PFSK-1 (cell line): ENCODE results near the gene DACT2.

Source experiments
- FOXP2 ChIP-seq: optimal IDR thresholded peaks from 2 replicates; pipeline ENCODE3; 2011; ENCODE audit warnings: borderline replicate concordance, control low read depth, inconsistent platforms; ENCODE audit not compliant: insufficient read depth; ENCODE audit errors: extremely low read length, extremely low read depth
- POLR2AphosphoS5 ChIP-seq: IDR thresholded peaks from 2 replicates; pipeline ENCODE4 v1.6.1; 2012; ENCODE audit warnings: low read depth, mild to moderate bottlenecking, control low read depth, low read length, moderate library complexity
- SIN3A ChIP-seq: IDR thresholded peaks from 2 replicates; pipeline ENCODE4 v1.6.1; 2012; ENCODE audit warnings: mild to moderate bottlenecking, low read length, moderate library complexity, borderline replicate concordance; ENCODE audit not compliant: insufficient read depth
- TAF1 ChIP-seq: IDR thresholded peaks from 2 replicates; pipeline ENCODE4 v1.6.1; 2012; ENCODE audit warnings: low read length, control low read depth, borderline replicate concordance; ENCODE audit not compliant: insufficient read depth
- TF ChIP-seq, protein P1 (sequence below), 2 experiments: IDR thresholded peaks; 2 replicates each; pipeline versions ENCODE4 v1.6.1 to v1.8.0; 2011 to 2012; ENCODE audit warnings: low read depth in 2 of 2, low read length in 2 of 2, control low read depth in 1 of 2, inconsistent platforms in 1 of 2, mild to moderate bottlenecking in 1 of 2, moderate library complexity in 1 of 2; ENCODE audit not compliant: insufficient read depth in 1 of 2

The DACT2 gene

DNA sequence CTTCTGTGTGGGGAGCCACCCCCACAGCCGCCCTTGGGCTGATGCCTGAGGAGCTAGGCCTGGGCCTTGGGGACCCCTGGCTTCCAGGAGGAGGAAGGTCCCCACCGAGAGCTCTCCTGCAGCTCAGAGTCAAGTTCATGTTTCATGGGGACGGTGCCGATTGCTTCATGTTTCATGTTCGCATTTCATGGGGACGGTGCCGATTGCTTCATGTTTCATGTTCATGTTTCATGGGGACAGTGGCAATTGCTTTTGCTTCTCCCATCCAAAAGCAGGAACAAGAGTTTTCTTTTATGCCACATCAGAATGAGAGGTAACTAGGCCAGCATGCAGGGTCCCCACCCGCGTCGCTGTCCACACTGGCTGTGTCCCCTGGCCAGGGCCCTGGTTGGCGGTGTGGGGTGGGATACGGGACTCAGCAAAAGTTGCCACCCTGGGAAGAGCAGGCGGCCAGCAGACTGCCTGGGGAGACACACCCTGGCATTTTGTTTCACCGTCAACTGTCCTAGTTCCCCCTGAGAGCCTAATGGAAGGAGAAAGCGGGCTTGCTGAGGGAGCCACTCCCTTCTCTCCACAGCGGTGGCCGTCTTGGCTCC lies 46.0 kb downstream of the DACT2 start:
- TF ChIP-seq TAF1 (no peak), FOXP2 (no peak), POLR2AphosphoS5 (no peak), SIN3A (no peak)

DNA sequence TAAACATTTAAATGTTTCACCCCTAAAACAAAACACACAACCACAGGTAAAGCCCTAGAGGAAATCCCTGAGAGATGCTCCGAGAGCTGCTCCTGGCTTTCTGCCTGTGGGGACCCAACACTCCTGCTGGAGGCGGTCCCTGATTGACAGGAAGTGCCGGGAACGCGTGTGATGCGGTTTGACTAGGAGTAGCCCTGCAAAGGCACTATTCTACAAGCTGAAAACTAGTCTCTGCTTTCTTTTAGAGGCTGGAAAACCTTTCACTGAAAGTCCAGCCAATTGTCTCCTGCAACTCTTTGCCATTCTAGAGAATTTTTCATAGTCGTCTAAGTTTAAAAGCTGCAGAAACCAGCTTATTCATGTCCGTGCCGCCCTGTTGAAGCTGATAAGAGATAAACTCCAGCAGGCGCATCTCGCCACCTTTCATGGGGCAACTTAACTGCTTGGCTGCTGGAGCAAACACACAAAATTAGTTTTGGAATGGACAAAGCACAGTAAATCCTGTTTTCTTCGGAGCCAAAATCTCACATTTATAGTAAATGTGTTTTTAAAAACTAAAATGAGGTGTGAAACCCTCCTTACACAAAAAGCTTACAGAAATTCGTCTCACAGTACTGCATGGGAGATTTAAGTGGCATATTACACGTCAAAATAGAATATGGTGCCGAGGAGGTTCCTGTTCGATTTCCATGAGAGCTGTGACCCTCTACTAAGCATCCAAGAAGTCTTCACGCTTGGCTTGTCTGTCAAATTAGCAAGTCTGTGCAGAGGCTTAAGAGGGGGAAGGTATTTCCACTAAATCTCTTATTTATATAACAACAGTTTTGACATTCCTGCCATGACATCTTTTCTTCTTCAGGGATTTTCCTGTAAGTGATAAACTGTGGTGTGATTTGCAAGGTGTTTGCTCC lies 46.9 kb downstream of the DACT2 start:
- TF ChIP-seq, protein P1, sequence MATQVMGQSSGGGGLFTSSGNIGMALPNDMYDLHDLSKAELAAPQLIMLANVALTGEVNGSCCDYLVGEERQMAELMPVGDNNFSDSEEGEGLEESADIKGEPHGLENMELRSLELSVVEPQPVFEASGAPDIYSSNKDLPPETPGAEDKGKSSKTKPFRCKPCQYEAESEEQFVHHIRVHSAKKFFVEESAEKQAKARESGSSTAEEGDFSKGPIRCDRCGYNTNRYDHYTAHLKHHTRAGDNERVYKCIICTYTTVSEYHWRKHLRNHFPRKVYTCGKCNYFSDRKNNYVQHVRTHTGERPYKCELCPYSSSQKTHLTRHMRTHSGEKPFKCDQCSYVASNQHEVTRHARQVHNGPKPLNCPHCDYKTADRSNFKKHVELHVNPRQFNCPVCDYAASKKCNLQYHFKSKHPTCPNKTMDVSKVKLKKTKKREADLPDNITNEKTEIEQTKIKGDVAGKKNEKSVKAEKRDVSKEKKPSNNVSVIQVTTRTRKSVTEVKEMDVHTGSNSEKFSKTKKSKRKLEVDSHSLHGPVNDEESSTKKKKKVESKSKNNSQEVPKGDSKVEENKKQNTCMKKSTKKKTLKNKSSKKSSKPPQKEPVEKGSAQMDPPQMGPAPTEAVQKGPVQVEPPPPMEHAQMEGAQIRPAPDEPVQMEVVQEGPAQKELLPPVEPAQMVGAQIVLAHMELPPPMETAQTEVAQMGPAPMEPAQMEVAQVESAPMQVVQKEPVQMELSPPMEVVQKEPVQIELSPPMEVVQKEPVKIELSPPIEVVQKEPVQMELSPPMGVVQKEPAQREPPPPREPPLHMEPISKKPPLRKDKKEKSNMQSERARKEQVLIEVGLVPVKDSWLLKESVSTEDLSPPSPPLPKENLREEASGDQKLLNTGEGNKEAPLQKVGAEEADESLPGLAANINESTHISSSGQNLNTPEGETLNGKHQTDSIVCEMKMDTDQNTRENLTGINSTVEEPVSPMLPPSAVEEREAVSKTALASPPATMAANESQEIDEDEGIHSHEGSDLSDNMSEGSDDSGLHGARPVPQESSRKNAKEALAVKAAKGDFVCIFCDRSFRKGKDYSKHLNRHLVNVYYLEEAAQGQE (IDR thresholded peaks at IDR 0.05; ENCODE audit: insufficient read depth in 1 of 2, low read depth in 2 of 2, low read length in 2 of 2): no peak
- no peak for TF ChIP-seq TAF1
- TF ChIP-seq SIN3A: no peak
- TF ChIP-seq FOXP2: no peak
- no peak for TF ChIP-seq POLR2AphosphoS5

DNA sequence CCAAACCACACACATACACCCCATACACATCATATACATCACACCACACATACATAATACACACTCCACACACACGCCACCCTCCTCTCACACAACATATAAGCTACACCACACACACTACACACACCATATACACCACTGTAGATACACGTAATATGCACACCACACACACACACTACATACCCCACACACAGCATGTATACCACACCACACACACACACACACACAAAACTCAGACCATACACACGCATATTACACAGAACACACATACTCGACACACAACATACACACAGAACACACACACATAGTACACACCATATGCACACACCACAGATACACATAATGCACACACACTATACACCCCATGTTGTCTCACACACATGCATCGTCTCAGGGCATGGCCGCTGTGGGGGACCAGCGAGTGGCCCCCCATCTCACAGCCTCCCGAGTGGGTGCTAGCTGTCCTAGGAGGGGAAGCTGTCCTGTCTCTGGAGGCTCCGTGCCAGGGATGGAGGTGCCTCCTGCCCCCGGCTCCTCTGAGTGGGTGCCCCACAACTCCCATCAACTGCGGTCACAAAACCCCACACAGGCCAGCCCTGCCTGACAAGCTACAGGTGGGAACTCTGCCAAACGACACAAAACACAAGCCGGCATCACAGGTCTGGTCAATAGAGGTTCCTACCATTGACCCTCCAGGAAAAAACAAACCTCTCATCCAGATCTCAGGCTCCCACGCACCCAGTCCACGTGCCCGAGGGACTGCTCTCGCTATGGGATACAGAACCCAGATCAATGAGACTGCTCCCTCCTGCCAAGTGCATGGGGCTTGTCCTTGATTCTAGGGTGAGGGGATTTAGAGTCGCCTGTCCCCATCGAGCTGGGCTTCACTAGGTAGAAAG lies 49.1 kb downstream of the DACT2 start:
- TF ChIP-seq FOXP2 (no peak), POLR2AphosphoS5 (no peak), TAF1 (no peak)

DNA sequence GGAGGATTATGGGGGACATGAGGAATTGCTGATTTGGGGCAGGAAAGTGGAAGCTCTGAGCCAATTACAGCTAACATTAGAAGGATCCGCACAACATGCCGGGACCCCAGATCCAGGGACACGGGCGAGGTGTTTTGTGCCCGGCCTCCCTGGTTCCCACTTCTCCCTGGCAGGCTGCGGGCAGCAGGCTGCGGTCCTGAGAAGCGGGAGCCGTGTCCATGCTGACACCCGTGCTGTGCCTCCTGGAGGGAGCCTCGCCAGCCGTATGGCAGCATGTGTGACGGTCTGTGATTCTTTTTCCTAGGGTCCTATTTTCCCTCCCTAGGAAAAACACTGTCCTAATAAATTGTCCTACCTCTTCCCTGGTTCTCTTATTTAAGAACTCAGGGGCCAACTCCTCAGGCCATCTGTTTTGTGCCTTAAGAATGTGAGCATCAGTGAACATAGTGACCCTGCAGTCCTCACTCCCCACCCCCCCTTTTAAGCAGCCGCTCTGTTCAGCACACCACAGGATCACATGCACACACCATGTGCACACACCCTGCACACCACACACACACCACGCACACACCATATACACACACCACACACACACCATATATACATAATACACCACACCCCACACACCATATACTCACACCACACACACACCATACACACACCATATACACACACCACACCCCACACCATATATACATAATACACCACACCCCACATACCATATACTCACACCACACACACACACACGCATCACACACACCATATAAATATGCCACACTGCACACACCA lies 49.9 kb downstream of the DACT2 start:
- TF ChIP-seq, protein P1 (IDR thresholded peaks at IDR 0.05; ENCODE audit: insufficient read depth in 1 of 2, low read depth in 2 of 2, low read length in 2 of 2): no peak
- TF ChIP-seq FOXP2: no peak

- TF ChIP-seq FOXP2 (no peak), SIN3A (no peak), POLR2AphosphoS5 (no peak), TAF1 (no peak)
- TF ChIP-seq, protein P1 (IDR thresholded peaks at IDR 0.05; ENCODE audit: insufficient read depth in 1 of 2, low read depth in 2 of 2, low read length in 2 of 2): no peak
Observed at GRCh38 chr6:168268755-168269154, 50.8 kb downstream of the DACT2 start.
